DMS79 treated with DMSO at 0.1 percent for 48 hours (cell line): Measurements from ENCODE around the gene TRIM28.
"Not testable (repeated sequence)": the region's sequence is repeated elsewhere in the genome, so short reads cannot be mapped to it uniquely, and the experiment has no call there.

Source experiments
- DNase-seq: peaks from one replicate; lab custom pipeline; 2025; lab: John Stamatoyannopoulos, UW

TRIM28 gene

DNA sequence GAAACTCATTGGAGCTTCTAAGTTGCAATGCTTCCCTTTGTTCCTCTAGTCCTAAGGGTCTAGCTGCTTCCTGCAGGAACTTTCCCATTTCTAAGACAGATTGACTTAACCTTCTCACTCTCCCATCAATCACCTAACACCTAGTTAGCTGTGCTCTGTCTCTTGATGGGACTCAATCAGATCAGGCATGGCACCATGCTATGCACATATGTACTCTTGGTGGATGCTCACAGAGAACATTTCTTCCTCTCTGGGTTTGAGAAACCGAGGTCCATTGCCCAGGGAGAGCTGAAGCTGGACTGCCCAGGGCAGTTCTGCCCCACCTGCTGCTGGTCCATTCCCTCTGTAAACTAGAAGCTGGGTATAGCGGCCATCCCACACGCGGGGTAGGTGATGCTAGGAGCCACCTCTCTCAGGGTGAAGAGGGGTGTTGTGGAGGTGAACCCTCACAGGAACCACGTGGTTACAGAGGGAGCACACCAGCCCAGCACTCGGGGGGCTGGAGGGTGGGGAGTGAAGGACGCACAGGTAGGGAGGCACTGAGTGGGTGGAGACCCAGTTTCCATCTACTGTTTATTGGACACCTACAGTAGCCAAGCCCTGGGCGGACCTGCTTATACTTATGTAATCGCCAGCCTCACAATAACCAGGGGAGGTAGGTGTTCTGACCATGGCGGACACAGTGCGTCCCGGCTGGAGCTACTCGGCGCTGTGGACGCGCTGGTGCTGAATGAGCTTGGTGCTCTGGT lies 17.7 kb downstream of the TRIM28 start:
- DNase-seq, result no peak

DNA sequence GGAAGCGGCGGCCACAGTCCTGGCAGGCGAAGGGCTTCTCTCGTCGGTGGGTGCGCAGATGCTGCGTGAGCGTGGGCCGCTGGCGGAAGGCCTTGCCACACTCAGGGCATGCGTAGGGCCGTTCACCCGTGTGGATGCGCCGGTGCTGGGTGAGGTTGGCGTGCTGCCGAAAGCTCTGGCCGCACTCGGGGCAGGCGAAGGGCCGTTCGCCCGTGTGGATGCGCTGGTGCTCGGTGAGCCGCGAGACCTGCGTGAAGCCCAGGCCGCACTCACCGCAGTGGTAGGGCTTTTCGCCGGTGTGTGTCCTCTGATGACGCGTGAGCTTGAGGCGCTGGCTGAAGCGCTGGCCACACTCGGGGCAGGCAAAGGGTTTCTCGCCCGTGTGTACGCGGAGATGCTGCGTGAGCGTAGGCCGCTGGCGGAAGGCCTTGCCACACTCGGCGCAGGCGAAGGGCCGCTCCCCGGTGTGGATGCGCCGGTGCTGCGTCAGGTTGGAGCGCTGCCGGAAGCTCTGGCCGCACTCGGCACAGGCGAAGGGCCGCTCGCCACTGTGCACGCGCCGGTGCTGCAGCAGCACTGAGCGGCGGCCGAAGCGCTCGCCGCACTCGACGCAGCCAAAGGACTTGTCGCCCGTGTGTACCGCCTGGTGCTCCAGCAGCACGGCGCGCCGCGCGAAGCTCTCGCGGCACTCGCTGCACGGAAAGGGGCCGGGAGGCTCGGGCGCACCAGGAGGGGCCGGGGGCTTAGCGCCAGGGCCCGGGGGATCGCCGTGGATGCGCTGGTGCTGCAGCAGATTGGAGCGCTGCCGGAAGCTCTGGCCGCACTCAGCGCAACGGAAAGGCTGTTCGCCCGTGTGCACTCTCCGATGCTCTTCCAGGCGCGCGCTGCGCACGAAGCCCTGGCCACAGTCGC lies 18.5 kb downstream of the TRIM28 start:
- no peak for DNase-seq

DNA sequence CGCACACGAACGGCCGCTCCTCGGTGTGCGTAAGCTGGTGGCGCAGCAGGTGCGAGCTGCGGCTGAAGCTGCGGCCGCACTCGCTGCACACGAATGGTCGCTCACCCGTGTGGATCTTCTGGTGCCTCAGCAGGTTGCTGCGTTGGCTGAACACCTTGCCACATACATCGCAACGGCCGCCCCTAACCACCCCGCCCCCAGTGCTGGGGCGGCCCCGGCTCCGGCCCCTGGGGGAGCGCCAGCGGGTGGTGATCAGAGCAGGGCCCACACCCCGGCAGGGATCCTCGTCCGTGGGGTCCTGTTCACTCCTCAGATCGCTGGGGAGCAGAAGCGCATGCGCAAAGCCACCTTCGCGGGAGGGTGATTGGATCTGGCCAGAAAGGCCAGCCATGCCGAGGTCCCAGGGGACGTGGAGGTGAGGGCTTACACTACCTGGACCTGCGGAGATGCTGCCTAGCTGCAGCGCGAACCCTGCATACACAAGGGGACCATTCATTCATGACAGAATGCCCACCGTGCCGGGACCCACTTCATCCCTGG lies 19.2 kb downstream of the TRIM28 start:
- DNase-seq, result no peak

DNA sequence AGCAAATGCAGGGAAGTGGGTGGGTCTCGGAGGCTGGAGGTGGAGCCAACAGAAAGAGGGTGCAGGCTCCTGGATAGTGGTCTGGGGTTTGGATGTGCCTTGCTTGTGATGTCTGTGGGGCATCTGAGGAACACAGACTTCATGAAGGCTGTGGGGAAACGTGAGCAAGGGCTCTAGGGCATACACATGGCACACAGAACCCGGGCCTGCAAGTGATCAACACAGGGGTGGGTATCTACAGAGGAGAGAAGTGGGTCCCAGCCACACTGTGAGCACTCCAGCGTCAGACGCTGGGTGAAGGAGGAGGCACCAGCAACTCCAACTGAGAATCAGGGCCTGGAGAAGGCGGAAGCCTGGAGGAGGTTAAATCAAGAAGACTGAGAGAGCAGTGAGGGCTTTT lies 20.0 kb downstream of the TRIM28 start:
- DNase-seq, result no peak

DNA sequence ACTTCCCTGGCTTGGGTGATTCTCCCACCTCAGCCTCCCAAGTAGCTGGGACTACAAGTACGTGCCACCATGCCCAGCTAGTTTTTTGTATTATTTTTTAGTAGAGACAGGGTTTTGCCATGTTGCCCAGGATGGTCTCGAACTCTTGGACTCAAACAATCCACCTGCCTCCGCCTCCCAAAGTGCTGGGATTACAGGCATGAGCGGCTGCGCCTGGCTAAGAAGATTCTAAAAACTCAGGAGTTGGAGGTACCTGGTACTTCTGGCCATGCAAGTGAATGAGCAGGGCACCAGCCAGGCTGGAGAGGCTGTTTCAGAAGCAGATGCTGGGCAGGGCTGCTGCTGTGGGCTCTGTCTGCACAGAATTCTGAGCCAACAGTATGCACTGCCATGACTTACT lies 23.1 kb downstream of the TRIM28 start:
- no peak for DNase-seq

DNA sequence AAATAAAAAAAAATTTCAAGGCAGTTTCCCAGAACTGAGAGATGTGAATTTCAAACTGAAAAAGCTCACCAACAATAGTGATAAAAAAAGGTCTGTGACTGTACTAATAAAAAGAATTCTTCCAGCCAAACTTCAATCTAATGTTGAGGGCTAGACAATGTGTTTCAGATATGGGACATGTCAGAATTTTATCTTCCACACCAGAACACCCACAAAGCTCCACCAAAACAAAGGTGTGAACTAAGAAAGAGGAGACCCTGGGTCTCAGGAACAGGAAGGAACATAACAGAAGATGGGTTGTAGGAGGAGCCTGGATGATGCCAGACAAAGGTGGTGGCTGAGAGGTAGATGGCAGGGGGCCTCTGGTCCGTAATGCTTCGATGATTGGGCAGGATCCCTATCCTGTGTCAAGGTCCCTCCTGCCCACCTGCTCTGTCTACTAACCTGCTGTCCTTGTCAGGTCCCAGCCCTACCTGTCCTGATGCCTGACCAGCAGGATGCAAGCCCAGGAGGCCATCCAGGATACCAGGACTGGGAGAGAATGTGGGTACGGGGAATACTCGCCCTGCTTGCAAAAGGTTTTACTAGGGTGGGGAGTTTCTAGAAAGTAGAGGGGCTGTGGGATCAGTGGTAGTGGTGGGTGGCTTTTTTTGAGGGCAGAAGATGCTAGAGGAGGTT lies 24.7 kb downstream of the TRIM28 start:
- no peak for DNase-seq

GRCh38 chr19:58569191-58569942 lies 25.5 kb downstream of the TRIM28 start:
- DNase-seq, result no peak

DNA sequence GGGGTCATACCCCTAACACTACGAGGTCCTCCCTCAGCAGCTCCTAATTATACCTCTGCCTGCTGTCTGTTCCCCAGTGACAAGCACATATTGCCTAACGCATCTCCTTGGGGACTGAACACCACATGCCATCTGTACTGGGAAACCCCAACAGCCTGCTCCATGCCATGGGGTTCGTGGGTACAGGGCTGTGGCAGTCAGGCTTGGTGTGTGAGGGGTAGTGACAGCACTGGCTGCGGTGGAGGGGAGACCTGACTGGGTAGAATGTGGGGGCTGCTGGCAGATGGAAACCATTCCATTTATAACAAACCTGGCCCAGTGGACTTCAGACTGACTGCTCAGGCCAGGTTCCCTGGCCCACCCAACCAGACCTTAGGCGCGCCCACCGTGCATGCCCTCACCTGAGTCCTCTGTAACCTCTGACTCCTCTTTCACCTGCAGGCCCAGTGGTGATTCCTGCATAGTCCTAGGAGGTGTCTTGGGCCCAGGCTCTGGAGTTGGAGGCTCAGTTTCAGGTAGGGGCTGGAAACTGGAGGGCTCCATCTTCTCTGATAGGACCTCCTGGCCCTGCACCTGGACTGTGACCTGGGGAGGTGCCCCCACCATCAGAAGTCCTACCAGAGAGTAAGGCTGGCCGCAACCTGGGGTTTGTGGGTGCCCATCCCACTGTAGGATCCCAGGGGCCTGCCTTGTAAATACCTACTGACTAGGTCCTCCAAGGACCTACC lies 26.2 kb downstream of the TRIM28 start:
- DNase-seq, result no peak

DNA sequence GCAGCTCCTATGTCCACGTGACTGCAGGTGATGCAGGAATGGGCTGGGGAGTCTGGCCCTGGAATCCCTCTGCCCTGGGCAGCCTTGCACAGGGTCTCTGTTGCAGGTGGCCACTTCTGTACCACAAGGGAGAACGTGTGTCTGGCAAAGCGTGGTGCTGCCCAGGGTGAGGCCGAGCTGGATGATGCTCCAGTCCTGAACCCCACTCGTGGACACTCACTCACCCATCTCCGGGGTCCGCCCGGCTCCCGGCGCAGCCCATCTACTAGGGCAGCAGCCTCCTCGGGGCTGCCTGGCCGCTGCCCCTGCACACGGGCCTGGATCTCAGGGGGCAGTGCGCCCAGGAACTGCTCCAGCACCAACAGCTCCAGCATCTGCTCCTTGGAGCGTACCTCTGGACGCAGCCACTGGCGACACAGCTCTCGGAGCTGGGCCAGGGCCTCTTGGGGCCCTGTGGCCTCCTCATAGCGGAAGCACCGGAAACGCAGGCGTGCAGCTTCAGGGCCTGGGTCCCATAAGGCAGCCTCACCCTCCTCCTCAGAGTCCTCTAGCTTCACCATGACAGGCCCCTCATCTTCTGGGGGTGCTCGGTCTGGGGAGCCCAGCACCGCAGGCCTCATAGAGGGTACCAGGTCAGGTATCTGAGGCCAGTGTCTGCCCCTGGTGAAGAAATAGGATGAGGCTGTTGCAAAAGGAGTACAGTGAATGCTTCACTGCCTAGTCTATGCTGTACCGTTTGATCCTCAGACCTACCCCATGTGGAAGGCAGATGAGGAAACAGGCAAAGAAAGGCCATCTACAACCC lies 27.1 kb downstream of the TRIM28 start:
- no peak for DNase-seq

- no peak for DNase-seq
Measured at GRCh38 chr19:58571575-58571947, 27.7 kb downstream of the TRIM28 start.

DNA sequence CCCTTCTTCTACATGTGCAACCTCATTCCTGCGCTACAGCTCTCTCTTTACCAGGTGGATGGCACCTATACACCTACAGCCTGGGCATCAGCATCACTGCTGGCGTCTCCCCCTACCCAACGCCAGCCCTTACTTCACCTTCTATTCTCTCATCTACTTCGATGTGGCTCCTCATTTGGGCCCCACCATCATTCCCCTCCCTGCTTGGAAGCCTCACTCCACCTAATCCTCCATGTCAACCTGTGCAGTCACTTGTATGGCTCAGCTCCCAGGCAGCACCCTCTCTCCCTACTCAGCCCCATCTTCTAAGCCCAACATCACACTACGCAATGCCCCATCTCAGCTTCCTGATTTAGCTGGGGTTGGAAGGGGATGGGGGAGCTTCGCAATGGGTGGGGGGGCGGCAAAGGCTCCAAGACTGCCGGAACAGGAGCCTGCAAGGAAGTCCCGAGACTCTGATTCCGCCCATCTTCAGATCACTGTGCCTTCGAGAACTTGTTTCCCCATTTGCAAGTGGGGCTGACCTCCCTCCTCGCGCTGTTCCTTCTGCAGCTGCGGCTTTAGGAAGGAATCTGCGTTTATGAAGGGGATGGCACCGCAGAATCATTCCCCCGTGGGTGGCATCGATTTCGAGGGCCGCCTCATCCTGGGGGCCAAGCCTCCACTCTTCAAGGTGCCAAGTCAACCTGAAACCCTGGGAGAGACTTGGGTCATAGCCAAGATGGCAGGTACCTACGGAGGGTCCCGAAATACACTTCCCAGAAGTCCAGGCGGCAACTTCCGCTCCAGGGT lies 28.4 kb downstream of the TRIM28 start:
- DNase-seq, result no peak

DNA sequence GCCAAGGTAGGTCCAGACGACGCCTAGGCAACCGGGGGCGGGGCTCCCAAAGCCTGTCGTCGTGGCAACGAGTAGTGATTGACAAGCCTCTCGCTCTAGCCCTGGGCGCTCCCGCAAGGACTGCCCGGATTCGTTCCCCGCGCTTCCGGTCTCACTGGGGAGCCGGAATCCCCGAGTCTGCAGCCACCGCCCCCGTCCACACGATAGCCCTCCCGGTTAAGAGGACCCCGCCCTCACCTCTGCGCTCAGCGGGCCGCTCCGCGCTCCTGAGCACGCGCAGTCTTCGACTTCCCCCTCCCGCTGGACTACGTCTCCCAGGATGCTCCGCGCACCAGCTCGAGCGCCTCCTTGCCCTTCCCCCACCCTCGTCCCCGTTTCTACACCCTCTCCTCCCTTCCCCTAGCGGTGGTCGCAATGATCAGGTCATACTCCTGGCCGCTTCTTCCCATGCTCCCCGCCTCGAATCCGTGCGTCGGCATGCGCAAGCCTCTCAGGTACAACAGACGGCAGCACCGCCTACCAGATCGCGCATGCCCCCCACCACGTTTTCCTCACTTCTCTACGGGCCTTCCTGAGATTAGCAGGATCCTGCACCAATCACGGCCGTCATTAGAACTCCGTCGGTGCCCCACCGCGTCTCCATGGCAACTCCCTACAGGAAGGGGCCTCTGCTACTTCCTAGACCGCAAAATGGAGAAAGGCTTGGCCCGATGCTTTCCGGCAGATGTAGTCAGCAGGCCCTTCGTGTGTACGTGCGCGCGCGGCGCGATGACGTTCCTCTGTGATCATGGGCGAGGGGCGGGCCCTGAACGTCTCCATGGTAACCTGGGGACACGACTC lies 29.2 kb downstream of the TRIM28 start, which contains the start of gene MZF1:
Gene MZF1, minus strand, starts transcription at position 518 of the 840 bp plus-strand sequence. CDS start 1,946 bp downstream, outside the sequence.
- DNase-seq, result no peak

- no peak for DNase-seq
Measured at GRCh38 chr19:58573658-58574164, 29.8 kb downstream of the TRIM28 start.

DNA sequence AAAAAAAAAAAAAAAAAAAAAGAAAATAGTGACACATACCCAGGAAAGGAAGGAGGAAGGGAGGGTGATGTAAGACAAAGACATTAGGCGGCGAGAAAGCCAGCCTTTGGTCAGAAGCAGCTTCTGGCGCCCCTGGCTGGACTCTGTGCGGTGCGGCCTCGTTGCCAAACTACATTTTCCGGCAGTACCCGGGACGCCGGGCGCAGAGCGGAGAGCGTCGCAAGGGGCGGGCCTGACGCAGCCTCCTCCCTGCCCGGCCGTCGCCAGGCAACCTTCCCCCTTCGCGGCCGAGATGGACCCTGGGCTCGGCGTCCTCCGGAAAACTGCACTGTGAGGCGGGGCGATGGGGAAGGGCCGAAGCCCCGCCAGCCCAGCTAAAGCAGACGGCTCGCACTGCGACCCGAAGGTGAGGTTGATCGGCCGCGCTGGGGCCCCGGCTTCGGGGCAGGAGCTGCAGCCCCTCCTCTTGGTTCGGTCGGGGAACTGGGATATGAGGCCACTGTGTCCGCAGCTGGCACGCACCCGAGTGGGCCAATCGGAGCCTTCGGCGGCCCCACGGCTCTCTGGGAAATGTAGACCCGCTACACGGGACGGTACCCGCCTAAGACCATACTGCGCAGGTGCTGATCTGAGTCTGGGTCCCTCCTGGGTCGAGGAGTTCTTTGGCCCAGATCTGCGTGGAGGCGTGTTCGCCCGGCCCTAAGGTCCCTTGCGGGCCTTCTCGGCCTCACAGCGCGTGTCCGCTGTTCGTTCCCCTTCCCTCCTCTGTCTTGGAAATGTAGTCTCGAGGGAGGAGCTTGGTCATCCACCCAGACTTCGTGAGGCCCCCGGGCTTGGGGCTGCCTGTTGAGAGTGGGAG lies 31.5 kb downstream of the TRIM28 start:
- no peak for DNase-seq

DNA sequence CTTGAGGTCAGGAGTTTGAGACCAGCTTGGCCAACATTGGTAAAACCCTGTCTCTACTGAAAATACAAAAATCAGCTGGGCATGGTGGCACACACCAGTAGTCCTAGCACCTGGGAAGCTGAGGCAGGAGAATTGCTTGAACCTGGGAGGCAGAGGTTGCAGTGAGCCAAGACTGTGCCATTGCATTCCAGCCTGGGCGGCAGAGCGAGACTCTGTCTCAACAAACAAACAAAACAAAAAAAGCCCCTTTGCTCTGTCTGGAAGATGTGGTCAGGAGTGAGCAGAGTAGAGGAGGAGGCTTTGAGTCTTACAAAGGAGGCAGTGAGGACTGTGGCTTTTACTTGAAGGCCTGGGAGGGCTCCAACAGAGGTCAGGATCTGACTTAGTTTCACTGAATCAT lies 33.7 kb downstream of the TRIM28 start:
- DNase-seq, result not testable (repeated sequence)

GRCh38 chr19:58578012-58578925 lies 34.4 kb downstream of the TRIM28 start:
- no peak for DNase-seq
